ENCODE results near the gene TJP2.

DNA sequence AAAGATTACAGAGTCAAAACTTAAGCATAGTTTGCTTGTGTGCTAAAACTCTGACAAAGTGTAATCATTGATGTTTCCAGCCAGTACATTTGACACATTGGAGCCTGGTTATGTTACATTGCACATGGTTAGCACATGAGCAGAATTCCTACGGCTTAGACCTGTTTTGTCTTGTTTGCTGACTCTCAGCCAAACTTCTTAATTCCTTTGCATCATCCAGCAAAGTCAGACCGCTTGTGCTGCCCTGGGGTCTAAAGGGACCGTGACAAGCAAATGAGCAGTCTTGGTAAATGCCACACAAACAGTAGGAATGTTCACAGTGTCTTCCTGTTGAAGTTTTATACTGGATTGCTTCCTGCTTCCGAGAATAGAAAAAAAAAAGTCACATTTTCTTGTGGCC, 79.0 kb downstream of the TJP2 start:
- TF ChIP-seq, protein P1, sequence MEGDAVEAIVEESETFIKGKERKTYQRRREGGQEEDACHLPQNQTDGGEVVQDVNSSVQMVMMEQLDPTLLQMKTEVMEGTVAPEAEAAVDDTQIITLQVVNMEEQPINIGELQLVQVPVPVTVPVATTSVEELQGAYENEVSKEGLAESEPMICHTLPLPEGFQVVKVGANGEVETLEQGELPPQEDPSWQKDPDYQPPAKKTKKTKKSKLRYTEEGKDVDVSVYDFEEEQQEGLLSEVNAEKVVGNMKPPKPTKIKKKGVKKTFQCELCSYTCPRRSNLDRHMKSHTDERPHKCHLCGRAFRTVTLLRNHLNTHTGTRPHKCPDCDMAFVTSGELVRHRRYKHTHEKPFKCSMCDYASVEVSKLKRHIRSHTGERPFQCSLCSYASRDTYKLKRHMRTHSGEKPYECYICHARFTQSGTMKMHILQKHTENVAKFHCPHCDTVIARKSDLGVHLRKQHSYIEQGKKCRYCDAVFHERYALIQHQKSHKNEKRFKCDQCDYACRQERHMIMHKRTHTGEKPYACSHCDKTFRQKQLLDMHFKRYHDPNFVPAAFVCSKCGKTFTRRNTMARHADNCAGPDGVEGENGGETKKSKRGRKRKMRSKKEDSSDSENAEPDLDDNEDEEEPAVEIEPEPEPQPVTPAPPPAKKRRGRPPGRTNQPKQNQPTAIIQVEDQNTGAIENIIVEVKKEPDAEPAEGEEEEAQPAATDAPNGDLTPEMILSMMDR (IDR thresholded peaks at IDR 0.05 in 2 of 3, conservative IDR thresholded peaks at IDR 0.05 in 1 of 3; ENCODE audit: control insufficient read depth in 2 of 3, extremely low read depth in 1 of 3, insufficient read depth in 1 of 3, low read depth in 3 of 3, low read length in 3 of 3): no peak
- TF ChIP-seq SMARCA5 (IDR thresholded peaks at IDR 0.05) (no peak), CBFB (IDR thresholded peaks at IDR 0.05; ENCODE audit: low read depth) (no peak), ZNF274 (IDR thresholded peaks at IDR 0.05; ENCODE audit: insufficient read depth, insufficient read length) (no peak), MTA3 (IDR thresholded peaks at IDR 0.05; ENCODE audit: borderline replicate concordance, low read length) (no peak), ZNF24 (IDR thresholded peaks at IDR 0.05) (no peak), POLR2AphosphoS2 (IDR thresholded peaks at IDR 0.05; ENCODE audit: low read depth, low read length) (no peak), ESRRA (IDR thresholded peaks at IDR 0.05; ENCODE audit: low read length) (no peak)
- TF ChIP-seq, protein P2, sequence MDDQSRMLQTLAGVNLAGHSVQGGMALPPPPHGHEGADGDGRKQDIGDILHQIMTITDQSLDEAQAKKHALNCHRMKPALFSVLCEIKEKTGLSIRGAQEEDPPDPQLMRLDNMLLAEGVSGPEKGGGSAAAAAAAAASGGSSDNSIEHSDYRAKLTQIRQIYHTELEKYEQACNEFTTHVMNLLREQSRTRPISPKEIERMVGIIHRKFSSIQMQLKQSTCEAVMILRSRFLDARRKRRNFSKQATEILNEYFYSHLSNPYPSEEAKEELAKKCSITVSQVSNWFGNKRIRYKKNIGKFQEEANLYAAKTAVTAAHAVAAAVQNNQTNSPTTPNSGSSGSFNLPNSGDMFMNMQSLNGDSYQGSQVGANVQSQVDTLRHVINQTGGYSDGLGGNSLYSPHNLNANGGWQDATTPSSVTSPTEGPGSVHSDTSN (IDR thresholded peaks at IDR 0.05; ENCODE audit: insufficient replicate concordance, low read depth, low read length): no peak

Measured in GM12878 (cell line).